HG03066 (cell line): ENCODE results near the gene MAP2K5.

Source experiments
- ATAC-seq: cut with Tn5 transposase; IDR thresholded peaks from one replicate; pipeline ENCODE4 v1.9.1; 2021; ENCODE audit warnings: low read depth; ENCODE audit not compliant: unreplicated experiment

MAP2K5 gene

GRCh38 chr15:67818464-67818863 lies 276.0 kb downstream of the MAP2K5 start:
- ATAC-seq, result no peak

- no peak for ATAC-seq
Observed at GRCh38 chr15:67819636-67820035, 277.1 kb downstream of the MAP2K5 start.

- no peak for ATAC-seq
Observed at GRCh38 chr15:67820122-67820991, 277.9 kb downstream of the MAP2K5 start.

GRCh38 chr15:67820992-67821783 lies 278.7 kb downstream of the MAP2K5 start:
- no peak for ATAC-seq

- ATAC-seq, result no peak
Observed at GRCh38 chr15:67821784-67822440, 279.4 kb downstream of the MAP2K5 start.

GRCh38 chr15:67822537-67823313 lies 280.2 kb downstream of the MAP2K5 start:
- ATAC-seq, result no peak

- ATAC-seq, result no peak
Observed at GRCh38 chr15:67823314-67824196, 281.1 kb downstream of the MAP2K5 start.

- no peak for ATAC-seq
Observed at GRCh38 chr15:67824197-67824968, 281.9 kb downstream of the MAP2K5 start.

- ATAC-seq, result no peak
Observed at GRCh38 chr15:67824976-67825880, 282.7 kb downstream of the MAP2K5 start, which contains the start of gene SKOR1. TSS of gene SKOR1 (plus strand) at chr15:67825509. CDS start at chr15:67825603, 94 bp downstream.

GRCh38 chr15:67825881-67826716 lies 283.6 kb downstream of the MAP2K5 start:
- no peak for ATAC-seq

GRCh38 chr15:67826717-67827561 lies 284.4 kb downstream of the MAP2K5 start:
- ATAC-seq, result no peak

GRCh38 chr15:67827562-67828277 lies 285.2 kb downstream of the MAP2K5 start:
- ATAC-seq, result no peak

- no peak for ATAC-seq
Observed at GRCh38 chr15:67828278-67828968, 285.9 kb downstream of the MAP2K5 start.

GRCh38 chr15:67828969-67829646 lies 286.6 kb downstream of the MAP2K5 start:
- ATAC-seq, result no peak
